NCI-H526 (cell line): ENCODE measurements around the gene TRAF1.

Source experiments
- DNase-seq, 2 experiments: peaks; one replicate each; lab custom pipeline; 2025; lab: John Stamatoyannopoulos, UW

The TRAF1 gene

GRCh38 chr9:120923620-120924328 lies 2.8 kb downstream of the TRAF1 start:
- no peak for DNase-seq

GRCh38 chr9:120922404-120923195 lies 4.0 kb downstream of the TRAF1 start:
- DNase-seq, result no peak

GRCh38 chr9:120921661-120922181 lies 4.9 kb downstream of the TRAF1 start:
- no peak for DNase-seq

GRCh38 chr9:120920806-120921178 lies 5.8 kb downstream of the TRAF1 start:
- no peak for DNase-seq

GRCh38 chr9:120919843-120920805 lies 6.5 kb downstream of the TRAF1 start:
- no peak for DNase-seq

- DNase-seq, result no peak
These were observed 7.4 kb downstream of the TRAF1 start for GRCh38 chr9:120918931-120919842.

- no peak for DNase-seq
These were observed 8.4 kb downstream of the TRAF1 start for GRCh38 chr9:120917929-120918762.

- no peak for DNase-seq
These were observed 9.4 kb downstream of the TRAF1 start for GRCh38 chr9:120916991-120917880.

- DNase-seq, result peak in 1 of 2 experiments; percentile 3
These were observed 10.0 kb downstream of the TRAF1 start for GRCh38 chr9:120916588-120916987.

- no peak for DNase-seq
These were observed 10.6 kb downstream of the TRAF1 start for GRCh38 chr9:120915854-120916470.

- DNase-seq, result no peak
These were observed 11.6 kb downstream of the TRAF1 start for GRCh38 chr9:120914953-120915352.

GRCh38 chr9:120914396-120914795 lies 12.2 kb downstream of the TRAF1 start:
- DNase-seq, result no peak

- no peak for DNase-seq
These were observed 12.8 kb downstream of the TRAF1 start for GRCh38 chr9:120913647-120914264.

- no peak for DNase-seq
These were observed 13.5 kb downstream of the TRAF1 start for GRCh38 chr9:120912958-120913646.

- DNase-seq, result no peak
These were observed 15.2 kb downstream of the TRAF1 start for GRCh38 chr9:120911295-120911837.

- no peak for DNase-seq
These were observed 16.0 kb downstream of the TRAF1 start for GRCh38 chr9:120910643-120911042.

GRCh38 chr9:120909904-120910303 lies 16.7 kb downstream of the TRAF1 start:
- no peak for DNase-seq
